Neural cell (in vitro differentiated cells): ENCODE data around the gene ODAM.

Source experiments
- EZH2 ChIP-seq: fragments of 200-600, 300-800 bp; shearing (Covaris generic), sonication (generic); IDR thresholded peaks from 2 replicates; pipeline ENCODE4 v1.6.1; 2014; ENCODE audit warnings: antibody characterized with exemption, low read length, borderline replicate concordance, mild to moderate bottlenecking; ENCODE audit not compliant: insufficient read depth, poor library complexity, severe bottlenecking
- TF ChIP-seq, protein P1 (sequence below): IDR thresholded peaks from 2 replicates; pipeline ENCODE4 v1.6.1; 2012; ENCODE audit warnings: borderline replicate concordance
- TF ChIP-seq, protein P2 (sequence below): fragments of 450-650 bp; IDR thresholded peaks from 2 replicates; pipeline ENCODE4 v1.5.1; 2014; ENCODE audit warnings: antibody characterized with exemption, mild to moderate bottlenecking, moderate library complexity; ENCODE audit not compliant: poor library complexity, severe bottlenecking

DNA sequence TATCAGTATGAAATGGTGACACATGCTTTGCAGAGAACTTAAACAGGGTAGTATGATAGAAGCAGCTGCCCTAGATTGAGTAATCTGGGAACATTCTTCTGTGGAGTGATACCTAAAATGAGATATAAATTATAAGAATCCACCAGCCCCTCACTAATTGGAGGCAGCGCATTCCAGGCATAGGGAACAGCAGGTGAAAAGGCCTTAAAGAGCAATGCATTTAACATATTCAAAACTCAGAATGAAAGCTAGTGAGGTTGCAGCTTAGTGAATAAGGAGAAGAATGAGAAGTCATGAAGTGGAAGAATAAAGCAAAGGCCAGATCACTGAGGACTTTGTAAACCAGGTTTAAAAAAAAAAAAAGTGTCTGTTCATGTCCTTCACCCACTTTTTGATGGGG, 4.9 kb upstream of the ODAM start:
- no peak for TF ChIP-seq EZH2
- TF ChIP-seq, protein P1, sequence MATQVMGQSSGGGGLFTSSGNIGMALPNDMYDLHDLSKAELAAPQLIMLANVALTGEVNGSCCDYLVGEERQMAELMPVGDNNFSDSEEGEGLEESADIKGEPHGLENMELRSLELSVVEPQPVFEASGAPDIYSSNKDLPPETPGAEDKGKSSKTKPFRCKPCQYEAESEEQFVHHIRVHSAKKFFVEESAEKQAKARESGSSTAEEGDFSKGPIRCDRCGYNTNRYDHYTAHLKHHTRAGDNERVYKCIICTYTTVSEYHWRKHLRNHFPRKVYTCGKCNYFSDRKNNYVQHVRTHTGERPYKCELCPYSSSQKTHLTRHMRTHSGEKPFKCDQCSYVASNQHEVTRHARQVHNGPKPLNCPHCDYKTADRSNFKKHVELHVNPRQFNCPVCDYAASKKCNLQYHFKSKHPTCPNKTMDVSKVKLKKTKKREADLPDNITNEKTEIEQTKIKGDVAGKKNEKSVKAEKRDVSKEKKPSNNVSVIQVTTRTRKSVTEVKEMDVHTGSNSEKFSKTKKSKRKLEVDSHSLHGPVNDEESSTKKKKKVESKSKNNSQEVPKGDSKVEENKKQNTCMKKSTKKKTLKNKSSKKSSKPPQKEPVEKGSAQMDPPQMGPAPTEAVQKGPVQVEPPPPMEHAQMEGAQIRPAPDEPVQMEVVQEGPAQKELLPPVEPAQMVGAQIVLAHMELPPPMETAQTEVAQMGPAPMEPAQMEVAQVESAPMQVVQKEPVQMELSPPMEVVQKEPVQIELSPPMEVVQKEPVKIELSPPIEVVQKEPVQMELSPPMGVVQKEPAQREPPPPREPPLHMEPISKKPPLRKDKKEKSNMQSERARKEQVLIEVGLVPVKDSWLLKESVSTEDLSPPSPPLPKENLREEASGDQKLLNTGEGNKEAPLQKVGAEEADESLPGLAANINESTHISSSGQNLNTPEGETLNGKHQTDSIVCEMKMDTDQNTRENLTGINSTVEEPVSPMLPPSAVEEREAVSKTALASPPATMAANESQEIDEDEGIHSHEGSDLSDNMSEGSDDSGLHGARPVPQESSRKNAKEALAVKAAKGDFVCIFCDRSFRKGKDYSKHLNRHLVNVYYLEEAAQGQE: no peak
- TF ChIP-seq, protein P2, sequence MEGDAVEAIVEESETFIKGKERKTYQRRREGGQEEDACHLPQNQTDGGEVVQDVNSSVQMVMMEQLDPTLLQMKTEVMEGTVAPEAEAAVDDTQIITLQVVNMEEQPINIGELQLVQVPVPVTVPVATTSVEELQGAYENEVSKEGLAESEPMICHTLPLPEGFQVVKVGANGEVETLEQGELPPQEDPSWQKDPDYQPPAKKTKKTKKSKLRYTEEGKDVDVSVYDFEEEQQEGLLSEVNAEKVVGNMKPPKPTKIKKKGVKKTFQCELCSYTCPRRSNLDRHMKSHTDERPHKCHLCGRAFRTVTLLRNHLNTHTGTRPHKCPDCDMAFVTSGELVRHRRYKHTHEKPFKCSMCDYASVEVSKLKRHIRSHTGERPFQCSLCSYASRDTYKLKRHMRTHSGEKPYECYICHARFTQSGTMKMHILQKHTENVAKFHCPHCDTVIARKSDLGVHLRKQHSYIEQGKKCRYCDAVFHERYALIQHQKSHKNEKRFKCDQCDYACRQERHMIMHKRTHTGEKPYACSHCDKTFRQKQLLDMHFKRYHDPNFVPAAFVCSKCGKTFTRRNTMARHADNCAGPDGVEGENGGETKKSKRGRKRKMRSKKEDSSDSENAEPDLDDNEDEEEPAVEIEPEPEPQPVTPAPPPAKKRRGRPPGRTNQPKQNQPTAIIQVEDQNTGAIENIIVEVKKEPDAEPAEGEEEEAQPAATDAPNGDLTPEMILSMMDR: no peak
